Activated T-cell treated with anti-CD3 and anti-CD28 coated beads for 48 hours (primary cell): ENCODE data around the gene ADAM19.

ENCODE experiments used
- DNase-seq: peaks from one replicate; pipeline ENCODE4 v3.0.0-alpha.2; 2020; ENCODE audit warnings: low read depth

The ADAM19 gene

GRCh38 chr5:157541447-157542118 lies 34.0 kb downstream of the ADAM19 start:
- DNase-seq, result no peak

GRCh38 chr5:157540707-157541446 lies 34.7 kb downstream of the ADAM19 start:
- DNase-seq, result peak; percentile 22

GRCh38 chr5:157540124-157540523 lies 35.5 kb downstream of the ADAM19 start:
- no peak for DNase-seq

GRCh38 chr5:157539503-157540022 lies 36.0 kb downstream of the ADAM19 start:
- no peak for DNase-seq

- DNase-seq, result no peak
These were observed 37.3 kb downstream of the ADAM19 start for GRCh38 chr5:157538311-157538710.

- DNase-seq, result no peak
These were observed 40.3 kb downstream of the ADAM19 start for GRCh38 chr5:157535042-157535865.

- no peak for DNase-seq
These were observed 42.5 kb downstream of the ADAM19 start for GRCh38 chr5:157533011-157533481.

- DNase-seq, result no peak
These were observed 43.6 kb downstream of the ADAM19 start for GRCh38 chr5:157532022-157532421.

GRCh38 chr5:157530226-157530972 lies 45.2 kb downstream of the ADAM19 start:
- no peak for DNase-seq

- no peak for DNase-seq
These were observed 46.6 kb downstream of the ADAM19 start for GRCh38 chr5:157529002-157529401.

- no peak for DNase-seq
These were observed 47.4 kb downstream of the ADAM19 start for GRCh38 chr5:157528036-157528632.

GRCh38 chr5:157524887-157525286 lies 50.7 kb downstream of the ADAM19 start:
- DNase-seq, result no peak

GRCh38 chr5:157523976-157524375 lies 51.6 kb downstream of the ADAM19 start:
- no peak for DNase-seq

- no peak for DNase-seq
These were observed 53.9 kb downstream of the ADAM19 start for GRCh38 chr5:157521704-157522029.

- no peak for DNase-seq
These were observed 54.5 kb downstream of the ADAM19 start for GRCh38 chr5:157520911-157521703.

GRCh38 chr5:157519579-157520253 lies 55.9 kb downstream of the ADAM19 start:
- DNase-seq, result no peak

- no peak for DNase-seq
These were observed 56.6 kb downstream of the ADAM19 start for GRCh38 chr5:157518963-157519362.

GRCh38 chr5:157516626-157517325 lies 58.8 kb downstream of the ADAM19 start:
- no peak for DNase-seq

GRCh38 chr5:157516006-157516405 lies 59.6 kb downstream of the ADAM19 start:
- DNase-seq, result peak; percentile 47
